ENCODE measurements around the gene PAX3.

DNA sequence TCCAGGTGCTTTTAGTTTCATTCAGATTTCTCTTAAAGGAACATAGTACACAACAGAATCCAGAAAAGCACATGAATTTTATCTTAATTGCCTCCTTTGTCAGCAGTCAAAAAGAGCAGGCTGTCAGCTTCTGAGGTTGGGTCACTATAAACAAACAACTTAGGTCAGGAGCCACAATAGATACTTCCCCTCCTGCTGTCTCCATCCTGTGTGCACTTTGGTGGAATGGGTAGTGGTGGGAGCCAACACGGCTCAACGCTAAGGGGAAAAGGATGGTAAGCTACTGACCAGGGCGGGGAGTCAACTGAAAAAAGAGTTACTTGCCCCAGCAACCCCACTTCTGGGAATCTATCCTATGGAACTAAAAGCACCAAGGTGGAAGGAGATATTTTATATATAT is 121.9 kb downstream of the PAX3 start:
- TF ChIP-seq, protein P1, sequence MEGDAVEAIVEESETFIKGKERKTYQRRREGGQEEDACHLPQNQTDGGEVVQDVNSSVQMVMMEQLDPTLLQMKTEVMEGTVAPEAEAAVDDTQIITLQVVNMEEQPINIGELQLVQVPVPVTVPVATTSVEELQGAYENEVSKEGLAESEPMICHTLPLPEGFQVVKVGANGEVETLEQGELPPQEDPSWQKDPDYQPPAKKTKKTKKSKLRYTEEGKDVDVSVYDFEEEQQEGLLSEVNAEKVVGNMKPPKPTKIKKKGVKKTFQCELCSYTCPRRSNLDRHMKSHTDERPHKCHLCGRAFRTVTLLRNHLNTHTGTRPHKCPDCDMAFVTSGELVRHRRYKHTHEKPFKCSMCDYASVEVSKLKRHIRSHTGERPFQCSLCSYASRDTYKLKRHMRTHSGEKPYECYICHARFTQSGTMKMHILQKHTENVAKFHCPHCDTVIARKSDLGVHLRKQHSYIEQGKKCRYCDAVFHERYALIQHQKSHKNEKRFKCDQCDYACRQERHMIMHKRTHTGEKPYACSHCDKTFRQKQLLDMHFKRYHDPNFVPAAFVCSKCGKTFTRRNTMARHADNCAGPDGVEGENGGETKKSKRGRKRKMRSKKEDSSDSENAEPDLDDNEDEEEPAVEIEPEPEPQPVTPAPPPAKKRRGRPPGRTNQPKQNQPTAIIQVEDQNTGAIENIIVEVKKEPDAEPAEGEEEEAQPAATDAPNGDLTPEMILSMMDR (IDR thresholded peaks at IDR 0.05) = no peak
- TF ChIP-seq POLR2A (IDR thresholded peaks at IDR 0.05) (no peak), POLR2AphosphoS5 (IDR thresholded peaks at IDR 0.05; ENCODE audit: insufficient read depth in 1 of 2, low read depth in 1 of 2) (no peak)

Measured in vagina (tissue), 2 donors.